T47D (cell line): Measurements from ENCODE around the gene GPR156.

Experiments used
- DNase-seq, 2 experiments: peaks; one replicate each; pipeline versions ENCODE4 v3.0.0 to v3.0.0-alpha.2; 2011 to 2012; ENCODE audit warnings: low read depth in 1 of 2, low spot score in 1 of 2
- JUND ChIP-seq: IDR thresholded peaks from 2 replicates; pipeline ENCODE4 v1.6.1; 2012; ENCODE audit warnings: low read depth
- in situ Hi-C: cut with HindIII; loops from 2 replicates; pipeline ENCODE4 v1.10.0; 2016; ENCODE audit warnings: low sequenced_read_pairs, low pct_unique_long_range_greater_than_20kb

Gene GPR156

DNA sequence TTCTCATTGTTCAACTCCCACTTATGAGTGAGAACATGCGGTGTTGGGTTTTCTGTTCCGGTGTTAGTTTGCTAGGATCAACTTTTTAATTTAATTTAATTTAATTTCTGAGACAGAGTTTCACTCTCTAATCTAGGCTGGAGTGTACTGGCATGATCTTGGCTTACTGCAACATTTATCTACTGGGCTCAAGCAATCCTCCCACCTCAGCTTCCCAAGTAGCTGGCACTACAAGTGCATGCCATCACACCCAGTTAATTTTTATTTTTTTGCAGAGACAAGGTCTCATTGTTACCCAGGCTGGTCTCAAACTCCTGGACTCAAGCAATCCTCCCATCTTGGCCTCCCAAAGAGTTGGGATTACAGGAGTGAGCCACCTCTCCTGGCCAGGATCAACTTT, 82.7 kb downstream of the GPR156 start:
- in situ Hi-C loops, result no loop called here
- TF ChIP-seq JUND, result no peak
- DNase-seq, result no peak

DNA sequence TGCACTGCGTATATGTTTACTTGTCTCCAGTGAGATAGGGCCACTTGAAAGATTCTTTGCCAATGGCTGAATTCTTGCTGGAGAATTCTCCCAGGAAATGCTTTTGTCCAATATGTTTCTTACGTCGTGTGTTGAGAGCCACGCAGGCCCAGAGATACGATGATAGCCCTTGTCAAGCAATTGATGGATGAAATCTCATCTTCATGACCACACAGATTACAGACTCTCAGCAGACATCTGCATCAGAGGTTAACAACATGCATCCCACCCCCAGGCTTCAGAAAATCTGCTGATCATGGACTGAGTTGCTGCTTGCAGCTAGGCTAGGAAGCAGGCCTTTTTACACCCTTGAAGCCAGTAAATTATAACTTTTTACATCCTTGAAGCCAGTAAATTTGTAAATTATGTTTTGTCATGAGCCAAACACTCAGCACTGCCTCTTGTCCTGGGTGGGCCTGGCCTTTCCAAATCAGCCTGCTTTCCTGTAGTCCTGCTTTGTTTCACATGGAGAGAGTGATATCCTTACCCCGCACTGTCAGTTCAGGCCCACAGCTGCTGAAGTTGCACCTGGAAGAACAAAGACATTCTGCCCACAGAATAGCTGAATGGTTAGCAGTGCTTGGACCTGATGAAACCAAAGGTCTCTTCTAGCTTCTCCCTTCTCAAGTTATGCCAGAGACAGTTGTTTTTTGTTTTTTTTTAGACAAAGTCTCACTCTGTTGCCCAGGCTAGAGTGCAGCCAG, 84.4 kb downstream of the GPR156 start:
- in situ Hi-C loops, result no loop called here
- TF ChIP-seq JUND, result no peak
- DNase-seq, result no peak

DNA sequence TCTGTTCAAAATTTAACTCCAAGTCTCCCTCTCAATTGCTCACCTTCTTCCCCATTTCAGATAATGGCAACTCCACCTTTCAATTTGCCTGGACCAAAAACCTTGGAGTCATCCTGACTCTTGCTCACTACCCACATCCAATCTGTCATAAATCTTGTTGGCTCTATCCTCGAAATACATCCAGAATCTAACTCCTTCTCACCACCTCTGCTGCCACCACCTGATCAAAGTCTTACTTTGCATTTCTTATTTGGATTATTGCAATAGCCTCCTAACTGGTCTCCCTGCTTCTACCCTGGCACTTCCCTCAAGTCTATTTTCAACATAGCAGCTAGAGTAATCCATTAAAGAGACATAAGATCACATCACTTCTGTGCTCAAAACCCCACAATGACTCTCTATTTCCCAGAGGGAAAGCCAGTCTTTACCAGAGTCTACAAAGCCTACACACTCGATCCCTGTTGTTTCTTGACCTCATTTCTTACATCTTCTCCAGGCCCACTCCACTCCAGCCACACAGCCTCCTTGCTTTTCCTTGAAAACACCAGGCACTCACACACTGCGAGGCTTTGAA, 86.6 kb downstream of the GPR156 start:
- no peak for TF ChIP-seq JUND
- in situ Hi-C loops, result no loop called here
- peak in 1 of 2 experiments; percentile 77 for DNase-seq

DNA sequence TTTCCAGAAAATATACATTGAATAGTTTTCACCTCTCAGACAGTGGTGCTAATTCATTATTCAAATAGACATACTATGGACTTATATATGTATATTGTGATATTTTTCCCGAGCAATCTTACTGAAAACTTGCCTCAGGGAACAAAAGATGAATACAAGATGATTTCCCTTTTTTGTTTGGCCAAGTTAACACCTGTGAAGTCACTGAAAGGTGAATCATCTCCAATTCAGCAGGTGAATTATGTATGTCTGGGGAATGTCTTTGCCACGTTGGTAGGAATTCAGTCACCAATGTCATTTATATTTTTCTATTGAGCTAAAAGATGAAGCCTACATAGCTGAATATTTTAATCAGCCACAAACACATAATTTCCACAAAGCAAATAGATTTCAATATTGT, 88.2 kb downstream of the GPR156 start:
- no peak for TF ChIP-seq JUND

DNA sequence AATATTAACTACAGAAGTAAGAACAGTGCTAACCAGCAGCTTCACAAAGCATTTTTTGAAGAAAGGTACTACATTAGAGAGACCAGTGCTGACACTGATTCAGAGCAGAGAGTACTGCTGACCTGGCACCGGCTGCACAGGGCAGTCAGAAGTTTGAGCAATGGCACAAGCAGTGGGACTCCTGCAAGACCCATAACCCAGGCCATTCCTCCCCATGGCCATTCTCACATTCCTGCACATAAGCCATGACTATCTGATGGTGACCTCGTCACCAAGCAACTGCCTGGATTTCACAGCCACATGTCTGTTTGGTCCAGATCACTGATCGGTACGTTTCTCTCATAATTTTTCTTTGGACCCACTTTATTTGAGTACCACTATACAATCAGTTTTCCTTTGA, 88.7 kb downstream of the GPR156 start:
- no peak for DNase-seq
- no peak for TF ChIP-seq JUND
- in situ Hi-C loops, result no loop called here

More for the DNA sequence above, 88.2 kb downstream of the GPR156 start:
- in situ Hi-C loops, result no loop called here
- no peak for DNase-seq

DNA sequence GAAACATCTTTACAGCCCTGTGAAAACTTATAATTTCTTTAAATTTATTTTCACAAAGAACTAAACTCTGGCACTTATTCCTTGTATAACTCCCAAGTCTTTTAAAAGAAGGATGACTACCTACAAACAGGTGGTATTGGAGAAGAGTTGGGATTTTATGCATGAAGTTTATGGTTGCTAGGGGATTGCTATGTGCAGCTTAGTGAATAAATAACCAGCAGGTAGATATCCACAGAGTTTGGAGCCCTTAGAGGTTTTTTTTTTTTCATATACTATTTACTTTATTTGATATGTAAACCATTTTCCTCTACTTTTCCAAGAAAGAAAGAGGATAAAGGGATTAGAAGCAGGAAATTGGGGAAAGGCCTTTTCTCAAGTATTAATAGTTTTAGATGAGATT, 91.5 kb downstream of the GPR156 start:
- in situ Hi-C loops, result no loop called here
- DNase-seq, result no peak
- no peak for TF ChIP-seq JUND

DNA sequence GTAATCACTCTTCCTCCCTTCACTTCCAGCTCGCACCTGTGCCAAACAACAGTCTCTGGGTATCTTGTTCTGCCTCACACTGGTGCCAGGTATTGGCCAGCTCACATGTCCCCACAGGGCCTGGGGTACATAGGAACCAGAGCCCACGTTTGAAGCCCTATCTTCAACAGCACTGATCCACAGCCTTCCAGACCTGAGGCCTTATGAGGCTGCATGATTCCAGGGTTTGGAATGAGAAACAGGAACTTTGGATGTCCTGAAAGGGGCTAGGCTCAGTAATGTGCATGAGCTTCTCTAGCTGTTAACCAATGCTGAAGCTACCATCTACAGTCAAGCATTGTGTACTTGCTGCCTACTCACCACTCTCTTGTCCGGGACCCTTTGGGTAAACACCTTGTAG, 92.4 kb downstream of the GPR156 start:
- in situ Hi-C loops, result no loop called here
- DNase-seq, result no peak
- no peak for TF ChIP-seq JUND

DNA sequence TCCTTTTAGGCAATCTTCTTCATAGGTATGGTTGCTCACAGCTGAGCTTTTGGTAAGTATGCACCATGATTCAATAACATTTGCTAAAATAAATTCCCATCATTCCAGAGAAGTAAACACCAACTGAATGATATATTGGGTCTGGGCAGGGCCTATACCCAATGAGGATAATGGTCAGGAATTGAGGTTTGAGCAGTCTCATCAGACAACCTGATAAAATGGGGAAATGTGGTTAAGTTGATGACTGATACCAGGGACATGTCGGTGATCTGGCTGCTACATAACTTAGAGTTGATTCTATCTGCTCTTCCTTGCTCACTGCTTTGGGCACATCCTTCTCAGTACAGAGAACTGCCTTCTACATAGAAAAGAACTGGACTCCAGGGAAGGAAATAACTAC, 92.9 kb downstream of the GPR156 start:
- in situ Hi-C loops, result no loop called here
- DNase-seq, result no peak
- TF ChIP-seq JUND, result no peak

DNA sequence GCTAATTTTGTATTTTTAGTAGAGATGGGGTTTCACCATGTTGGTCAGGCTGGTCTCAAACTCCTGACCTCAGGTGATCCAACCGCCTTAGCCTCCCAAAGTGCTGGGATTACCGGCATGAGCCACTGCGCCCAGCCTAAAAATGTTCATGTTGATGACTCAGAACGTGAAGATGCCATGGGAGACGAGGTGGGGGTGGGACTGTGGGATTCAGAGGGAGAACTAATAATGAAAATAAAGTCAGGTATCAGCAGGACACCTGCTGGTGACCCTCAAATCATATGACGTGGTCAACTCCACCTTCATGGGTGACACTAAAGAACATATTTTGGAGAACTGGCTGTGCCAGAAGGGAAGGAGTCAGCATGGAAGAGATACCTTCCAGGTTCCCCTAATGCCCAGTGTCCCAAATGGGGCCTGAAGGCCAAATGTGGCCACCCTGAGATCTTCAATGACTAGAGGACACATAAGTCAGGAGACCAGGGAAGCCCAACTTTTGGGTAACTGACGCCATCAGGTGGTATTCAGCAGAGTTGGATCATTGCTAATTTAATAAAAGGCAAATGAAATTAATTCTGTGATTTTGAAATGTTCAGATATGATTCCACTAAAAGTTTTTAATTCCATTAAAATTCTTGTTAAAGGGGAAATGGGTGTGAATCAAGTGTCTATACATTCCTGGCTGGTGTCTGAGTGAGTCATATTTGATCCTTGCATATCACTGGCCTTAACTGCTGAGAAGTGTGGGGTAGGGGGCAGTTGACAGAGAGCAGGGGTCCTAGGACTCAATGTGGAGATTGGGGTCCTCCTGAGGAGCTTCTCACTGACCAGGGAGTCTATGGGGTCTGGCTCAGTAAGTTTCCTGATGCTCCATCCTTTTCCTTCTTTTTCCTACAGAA, 102.2 kb downstream of the GPR156 start:
- in situ Hi-C loops, result no loop called here
- no peak for TF ChIP-seq JUND
- DNase-seq, result peak; percentile 16 to 74

DNA sequence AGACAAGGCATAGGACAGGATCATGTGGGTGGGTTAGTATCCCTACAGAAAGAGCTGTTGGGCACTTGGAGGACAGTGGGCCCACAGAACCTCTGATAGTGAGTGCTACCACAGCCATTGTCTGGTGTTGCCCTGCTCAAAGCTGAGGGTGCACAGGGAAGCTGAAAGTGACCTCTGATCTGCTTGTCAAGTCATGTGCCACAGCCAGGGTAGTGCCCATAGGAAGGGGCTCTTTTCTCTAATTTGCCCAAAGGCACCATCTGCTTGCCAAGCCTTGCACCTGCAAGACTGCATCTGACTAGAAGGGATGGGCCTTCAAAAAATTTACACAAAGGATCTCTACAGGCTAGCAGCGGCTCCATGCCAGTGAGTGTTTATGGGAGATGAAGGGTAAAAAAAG, 103.4 kb downstream of the GPR156 start:
- peak in 1 of 2 experiments; percentile 58 for DNase-seq
- in situ Hi-C loops, result no loop called here
- TF ChIP-seq JUND, result no peak

DNA sequence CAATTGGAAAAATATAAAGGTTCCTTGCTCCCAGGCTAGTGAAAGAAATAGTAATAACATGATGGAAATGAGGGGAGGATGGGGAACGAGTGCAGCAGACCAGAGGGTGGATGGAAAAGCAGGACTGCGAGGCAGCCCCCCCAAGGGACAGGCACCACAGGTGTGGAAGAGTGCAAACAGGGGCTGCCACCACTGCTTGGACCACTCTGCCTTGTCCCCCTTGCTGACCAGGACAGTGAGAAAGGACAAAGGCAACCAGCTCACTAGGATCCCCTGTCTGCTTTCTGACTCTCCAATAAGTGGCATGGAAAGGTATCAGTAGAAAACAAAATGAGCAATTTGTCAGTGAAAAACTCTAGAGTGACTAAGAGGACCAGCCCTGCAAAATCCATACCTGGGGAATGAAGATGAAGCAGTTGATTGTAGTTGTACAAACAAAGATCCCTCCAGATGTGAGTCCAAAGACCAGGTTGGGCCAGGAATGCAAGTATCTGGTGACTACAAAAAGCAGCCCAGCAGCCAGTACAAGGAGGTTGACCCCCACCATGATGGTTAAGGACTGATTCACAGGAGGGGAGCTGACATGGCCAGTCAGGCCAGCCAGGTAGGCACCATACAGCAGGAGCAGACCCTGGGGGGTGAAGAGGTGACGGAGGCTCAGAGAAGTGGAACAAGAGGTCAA, 104.2 kb downstream of the GPR156 start:
- DNase-seq, result no peak
- no peak for TF ChIP-seq JUND
- in situ Hi-C loops, result no loop called here

DNA sequence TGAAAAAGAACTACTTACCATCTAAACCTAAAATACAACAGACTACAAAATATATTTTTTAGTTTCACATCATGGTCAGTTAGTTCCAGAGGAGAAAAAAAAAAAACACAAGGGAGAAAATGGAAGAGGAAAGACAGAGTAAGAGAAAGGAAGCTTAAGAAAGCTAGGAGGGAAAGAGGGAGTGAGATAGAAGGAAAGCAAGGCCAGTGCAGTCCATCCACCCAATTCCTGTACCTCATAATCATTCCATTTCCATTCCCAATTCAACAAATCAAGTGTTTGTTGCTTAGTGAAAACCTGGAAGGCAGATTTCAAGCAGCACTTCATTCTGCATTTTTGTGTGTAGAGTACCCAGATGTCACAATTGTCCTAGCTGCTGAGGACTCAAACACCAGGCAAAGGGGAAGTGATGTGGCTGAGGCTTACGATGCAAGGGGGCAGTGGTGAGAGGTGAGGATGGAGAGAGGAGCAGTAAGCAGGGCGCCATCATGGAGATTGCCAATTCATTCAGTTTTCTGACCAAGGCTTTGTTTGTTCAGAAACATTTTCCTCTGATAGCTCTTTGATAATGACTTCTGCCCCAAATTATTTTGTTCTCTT, 107.2 kb downstream of the GPR156 start:
- in situ Hi-C loops, result no loop called here
- TF ChIP-seq JUND, result no peak
- no peak for DNase-seq

DNA sequence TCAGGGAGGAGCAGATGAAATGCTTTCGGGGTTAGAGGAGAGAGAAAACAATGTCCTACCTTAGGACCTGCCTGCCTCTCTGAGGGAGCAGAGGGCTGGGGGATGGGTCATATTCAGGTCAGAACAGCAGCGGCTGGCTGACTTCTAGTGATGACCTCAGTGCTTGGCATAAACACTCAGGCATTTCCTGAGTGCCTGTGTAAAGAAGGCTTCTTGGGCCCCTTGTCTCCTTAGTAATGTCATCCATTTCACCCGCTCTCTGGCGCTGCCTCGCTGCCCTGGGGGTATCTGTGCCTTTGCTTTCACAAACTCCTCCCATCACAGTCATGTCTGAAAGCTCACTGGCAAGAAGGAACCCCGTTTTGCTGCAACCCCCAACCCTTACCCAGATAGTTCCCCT, 107.9 kb downstream of the GPR156 start:
- in situ Hi-C loops, result no loop called here
- DNase-seq, result peak in 1 of 2 experiments; percentile 51

More for the DNA sequence above, 107.9 kb downstream of the GPR156 start:
- 0 out of 2 replicates have a peak, but pooled peaks have one; percentile 14 for TF ChIP-seq JUND
